Suppressor macrophage treated with lipopolysaccharide for 1 hour (primary cell): ENCODE data around the gene BCDIN3D.

Experiments
- DNase-seq, 3 donors: peaks; one replicate each; pipeline ENCODE4 v3.0.0-alpha.2; 2020 to 2022

The BCDIN3D gene

DNA sequence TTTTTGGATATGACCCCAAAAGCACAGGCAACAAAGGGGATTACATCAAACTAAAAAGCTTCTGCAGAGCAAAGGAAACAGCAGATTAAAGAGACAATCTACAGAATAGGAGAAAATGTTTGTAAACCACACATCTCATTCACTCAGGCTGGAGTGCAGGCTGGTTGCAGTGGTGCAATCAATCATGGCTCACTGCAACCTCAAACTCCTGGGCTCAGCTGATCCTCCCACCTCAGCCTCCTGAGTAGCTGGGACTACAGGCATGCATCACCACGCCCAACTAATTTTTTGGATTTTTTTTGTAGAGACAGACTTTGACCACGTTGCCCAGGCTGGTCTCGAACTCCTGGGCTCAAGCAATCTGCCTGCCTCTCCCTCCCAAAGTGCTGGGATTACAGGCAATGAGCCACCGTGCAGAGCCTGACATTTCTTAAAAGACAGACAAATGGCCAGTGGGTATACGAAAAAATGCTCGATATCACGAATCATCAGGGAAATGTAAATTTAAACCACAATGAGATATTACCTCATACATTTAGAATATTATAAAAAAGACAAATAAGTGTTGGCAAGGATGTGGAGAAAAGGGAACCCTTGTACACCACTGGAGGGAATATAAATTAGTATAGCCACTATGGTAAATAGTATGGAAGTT, 24.5 kb downstream of the BCDIN3D start:
- no peak for DNase-seq

DNA sequence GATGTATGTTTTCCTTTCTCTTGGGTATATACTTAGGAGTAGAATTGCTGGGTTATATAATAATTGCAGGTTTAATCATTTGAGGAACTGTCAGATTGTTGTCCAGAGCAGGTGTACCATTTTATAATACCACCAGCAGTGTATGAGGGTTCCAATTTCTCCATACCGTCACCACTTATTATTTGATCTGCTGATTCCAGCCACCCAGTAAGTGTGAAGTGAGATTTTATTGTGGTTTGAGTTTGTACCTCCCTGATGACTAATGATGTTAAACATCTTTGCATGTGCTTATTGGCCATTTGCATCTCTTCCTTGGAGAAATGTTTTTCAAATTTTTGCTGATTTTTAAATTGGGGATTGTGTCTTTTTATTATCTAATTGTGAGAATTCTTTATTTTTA, 29.8 kb downstream of the BCDIN3D start:
- DNase-seq = no peak

DNA sequence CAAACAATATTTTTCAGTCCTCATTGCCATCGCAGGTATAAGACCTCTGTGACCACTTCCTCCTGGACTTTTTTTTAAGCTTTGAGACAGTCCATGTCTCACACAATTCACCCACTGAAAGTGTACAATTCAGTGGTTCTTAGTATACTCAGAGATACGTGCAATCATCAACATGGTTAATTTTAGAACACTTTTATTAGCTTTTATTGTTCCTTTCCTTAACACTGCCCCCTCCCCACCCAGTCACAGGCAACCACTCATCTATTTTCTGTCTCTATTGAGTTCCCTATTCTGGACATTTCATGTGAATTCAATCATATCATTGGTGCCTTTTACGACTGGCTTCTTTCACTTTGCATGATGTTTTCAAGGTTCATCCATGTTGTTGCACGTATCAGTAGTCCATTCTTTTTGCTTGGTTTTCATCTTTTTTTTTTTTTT, 30.9 kb downstream of the BCDIN3D start:
- DNase-seq = no peak

DNA sequence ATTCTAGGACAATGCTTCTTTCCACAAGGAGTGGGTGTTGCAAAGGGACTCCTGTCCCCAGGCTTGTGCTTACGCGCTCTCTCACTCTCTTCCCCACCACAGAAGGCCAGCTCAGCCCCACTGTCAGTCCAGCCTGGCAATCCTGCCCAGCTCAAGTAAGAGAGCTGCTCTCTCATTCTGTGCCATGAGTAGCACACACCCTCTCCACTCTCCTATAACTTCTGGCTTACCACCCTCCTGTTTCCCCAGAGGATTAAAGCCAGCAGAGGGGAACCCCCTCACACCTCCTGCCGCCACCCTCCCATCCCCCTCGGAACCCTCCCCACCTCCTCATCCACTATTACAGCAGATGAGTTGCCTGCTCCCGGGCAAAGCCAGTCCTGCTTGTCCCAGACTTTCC, 31.8 kb downstream of the BCDIN3D start:
- DNase-seq = no peak

DNA sequence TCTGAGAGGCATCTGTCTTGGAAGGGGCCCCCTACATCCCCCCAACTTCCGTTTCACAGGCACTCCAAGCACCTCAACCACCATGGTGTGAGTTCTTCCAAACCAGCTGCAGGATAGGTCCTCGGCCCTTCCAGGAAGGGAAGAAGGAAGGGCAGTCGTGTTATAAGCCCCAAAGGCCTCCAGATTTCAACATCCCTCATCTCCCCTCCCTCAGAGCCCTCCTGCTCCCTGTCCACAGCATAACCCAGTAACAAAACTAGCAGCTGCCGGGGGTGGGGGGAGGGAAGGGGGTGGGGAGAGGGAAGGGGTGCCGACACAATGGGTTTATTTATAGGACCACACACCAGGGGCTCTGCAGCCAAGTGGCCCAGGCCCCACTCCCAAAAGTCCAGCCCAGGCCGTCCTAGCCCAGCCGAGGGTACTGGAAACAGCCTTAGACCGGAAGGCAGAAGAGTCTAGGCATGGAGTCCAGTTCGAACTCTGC, 33.0 kb downstream of the BCDIN3D start:
- no peak for DNase-seq

DNA sequence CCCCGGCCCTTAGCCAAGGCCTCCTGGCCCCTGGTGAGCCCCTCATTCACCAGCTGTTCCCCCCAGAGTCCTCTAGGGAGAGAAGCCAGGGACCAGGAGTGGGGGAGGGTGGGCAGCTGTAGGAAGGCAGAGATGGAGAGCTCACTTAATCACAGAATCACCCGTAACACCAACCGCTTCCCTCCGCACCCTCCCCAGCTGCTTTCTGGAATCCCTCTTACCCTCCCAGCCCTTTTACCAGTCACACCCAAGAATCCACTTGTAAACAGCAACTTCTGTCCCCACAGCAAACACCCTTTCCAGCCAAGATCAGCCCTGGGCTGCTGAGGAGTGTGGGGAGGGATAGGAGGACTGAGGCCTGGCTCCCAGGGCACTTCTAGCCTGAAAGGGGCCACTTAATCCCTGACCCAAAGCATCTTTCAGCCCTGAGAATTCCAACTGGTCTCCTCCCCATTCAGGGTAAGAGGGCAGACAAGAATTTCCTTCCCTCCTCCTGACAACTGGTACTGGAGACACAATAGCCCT, 33.5 kb downstream of the BCDIN3D start:
- no peak for DNase-seq

DNA sequence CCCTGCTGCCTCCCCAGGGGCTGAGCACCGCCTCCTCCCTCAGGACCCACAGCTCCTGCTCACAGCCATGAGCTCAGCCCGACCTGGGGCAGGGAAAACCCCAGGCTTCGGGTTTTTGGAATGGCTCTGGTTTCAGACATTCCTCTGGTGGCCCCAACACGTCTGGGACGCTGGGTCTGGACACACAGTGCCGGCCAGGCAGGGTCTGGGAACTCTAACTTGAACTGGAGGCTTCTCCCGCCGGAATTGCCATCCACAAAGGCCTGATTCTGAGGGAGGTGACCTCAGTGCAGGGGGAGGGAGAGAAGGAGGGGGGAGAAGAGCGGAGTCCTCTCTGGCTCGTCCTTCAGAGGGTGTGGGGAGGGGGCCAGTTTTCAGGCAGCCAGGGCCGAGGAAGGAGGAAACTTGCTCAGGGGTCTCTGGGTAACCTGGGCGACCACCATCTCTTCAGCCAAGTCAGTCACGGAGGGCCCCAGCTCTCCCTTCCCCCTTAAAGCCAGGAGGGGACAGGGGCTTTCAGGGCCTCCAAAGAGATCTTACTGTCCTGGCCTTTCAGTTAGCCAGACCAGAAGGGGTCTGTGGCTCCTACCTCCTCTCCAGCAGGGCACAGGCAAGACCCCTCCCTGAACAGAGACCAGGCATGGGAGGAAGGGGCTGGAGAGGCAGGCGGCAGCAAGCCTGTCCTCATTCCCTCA, 34.1 kb downstream of the BCDIN3D start:
- no peak for DNase-seq

DNA sequence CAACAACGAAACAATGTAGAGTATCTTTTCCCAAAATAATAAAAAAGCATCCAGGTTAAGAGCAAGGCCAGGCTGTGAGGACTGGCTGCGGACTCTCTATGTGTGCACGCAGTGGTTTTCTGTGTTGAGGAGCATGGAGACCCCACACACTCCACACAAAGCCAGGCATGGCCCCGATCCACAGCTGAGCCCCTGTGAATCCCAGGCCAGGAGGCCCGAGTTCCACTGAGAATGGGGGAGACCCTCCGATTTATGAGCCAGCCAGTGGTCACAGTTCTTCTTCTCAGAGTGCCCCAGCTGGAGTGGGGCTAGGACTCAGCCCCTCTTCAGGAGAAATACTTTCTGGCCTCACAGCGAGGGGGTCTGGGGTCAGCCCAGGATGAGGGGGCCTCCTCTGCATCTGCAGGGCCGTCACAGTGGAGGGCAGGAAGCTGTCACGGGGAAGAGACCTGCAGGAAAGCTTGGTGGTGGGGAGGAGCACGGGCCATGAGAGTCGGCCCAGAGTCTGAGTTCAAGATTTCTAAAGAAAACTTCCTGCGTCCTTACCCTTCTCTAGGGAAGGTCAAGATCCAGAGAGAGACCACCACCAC, 34.8 kb downstream of the BCDIN3D start:
- DNase-seq = no peak

DNA sequence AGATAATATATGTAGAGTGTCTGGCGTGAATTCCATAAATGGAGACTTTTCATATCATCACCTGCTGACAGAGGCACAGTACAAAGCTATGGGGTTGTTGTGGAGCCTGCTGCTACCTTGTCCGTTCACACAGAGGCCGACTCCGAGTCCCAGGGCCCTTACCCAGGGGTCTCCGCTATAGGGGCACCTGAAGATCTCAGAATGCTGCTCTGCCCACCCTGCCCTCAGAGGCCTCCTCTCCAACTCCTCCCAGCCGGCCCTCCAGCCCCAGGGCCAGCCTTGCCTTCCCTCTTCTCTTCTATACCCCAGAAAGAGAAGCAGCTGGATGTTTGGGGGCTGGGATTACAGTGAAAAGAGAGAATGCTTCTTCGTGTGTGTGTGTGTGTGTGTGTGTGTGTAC, 36.0 kb downstream of the BCDIN3D start:
- DNase-seq = no peak

DNA sequence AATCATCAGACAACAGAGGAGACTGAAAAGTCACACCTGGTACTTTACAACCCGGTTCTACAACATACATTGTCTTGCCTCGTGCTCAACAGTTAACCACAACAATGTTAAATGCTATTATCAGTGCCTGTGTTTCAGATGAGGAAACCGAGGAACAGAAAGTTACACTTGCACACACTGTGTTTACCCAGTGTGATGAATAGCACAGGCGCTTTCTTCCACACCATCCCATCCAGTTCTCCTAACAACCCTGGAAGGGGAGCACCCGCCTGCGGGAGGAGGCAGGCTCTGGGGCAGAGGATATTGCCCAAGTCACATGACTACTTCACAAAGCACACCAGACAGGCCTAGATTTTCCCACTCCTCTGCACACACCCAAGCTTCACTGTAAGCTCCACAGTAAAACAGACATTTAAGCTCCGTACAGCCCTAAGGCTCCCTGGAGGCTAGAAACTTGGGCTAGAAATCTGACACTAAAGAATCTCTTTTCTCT, 36.5 kb downstream of the BCDIN3D start:
- no peak for DNase-seq

DNA sequence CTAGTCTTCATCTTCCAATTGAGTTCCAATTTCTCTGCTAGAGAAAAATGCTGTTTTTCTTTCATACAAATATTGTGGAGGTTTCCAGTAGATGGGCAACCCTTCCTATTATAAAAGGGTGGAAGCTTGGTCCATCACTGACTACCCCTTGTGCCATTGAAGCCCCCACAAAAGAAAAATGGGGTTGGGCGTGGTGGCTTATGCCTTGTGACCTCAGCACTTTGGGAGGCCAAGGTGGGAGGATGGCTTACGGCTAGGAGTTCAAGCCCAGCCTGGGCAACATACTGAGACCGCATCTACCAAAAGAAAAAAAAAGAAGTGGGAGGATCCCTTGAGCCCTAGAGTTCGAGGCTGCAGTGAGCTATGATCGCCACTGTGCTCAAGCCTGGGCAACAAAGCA, 37.5 kb downstream of the BCDIN3D start:
- DNase-seq = no peak

DNA sequence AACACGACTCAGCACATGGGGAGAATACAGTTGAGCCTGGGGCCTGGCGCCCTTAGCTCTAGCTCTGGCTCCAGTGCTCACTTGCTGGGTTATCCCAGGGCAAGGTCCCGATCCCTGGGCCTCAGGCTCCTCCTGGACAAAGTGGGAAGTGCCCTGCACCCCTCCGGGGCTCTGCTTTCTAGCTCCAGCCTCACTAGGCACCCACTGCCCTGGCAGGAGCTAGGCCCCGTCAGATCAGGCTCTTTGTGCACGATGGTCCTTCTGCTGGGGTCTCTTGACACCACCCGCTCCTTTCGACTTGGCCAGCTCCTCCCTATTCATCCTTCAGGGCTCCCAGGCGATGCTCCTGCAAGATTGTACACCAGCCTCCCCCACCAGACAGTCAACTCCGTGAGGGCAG, 38.1 kb downstream of the BCDIN3D start:
- DNase-seq = no peak

DNA sequence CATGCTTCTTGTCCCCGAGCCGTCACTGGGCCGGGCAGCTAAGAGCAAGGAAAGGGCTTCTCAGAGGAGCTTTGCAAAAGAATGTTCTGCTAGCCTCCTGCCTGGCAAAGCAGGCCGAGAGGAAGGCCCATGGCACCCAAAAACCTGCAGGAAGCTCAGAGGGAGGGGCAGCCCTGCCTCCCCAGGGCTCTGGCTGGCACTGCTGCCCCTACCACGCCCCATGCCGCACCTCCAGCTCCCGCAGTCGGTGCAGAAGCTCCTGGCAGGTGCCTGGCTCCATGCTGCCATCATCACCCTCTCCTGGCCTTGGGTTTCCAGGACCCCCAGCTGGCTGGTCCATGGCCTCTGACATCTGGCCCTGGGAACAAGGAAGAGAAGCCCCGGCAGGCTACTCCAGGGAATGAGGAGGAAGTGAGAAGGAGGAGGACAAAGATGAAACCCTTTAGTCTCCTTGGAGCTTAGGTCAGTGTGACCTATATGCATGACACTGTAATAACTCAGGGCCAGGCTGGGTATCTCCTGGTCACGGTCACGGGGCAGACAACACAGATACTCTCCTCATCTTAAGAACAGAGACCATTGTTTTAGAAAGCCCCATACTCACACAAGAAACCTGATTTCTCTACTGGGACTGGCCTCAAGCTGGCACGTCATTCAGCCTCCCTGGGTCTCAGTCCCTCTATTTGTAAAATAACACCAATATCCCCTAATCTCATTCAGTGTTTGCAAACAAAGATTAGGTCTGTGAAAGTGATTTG, 39.0 kb downstream of the BCDIN3D start:
- DNase-seq = no peak

DNA sequence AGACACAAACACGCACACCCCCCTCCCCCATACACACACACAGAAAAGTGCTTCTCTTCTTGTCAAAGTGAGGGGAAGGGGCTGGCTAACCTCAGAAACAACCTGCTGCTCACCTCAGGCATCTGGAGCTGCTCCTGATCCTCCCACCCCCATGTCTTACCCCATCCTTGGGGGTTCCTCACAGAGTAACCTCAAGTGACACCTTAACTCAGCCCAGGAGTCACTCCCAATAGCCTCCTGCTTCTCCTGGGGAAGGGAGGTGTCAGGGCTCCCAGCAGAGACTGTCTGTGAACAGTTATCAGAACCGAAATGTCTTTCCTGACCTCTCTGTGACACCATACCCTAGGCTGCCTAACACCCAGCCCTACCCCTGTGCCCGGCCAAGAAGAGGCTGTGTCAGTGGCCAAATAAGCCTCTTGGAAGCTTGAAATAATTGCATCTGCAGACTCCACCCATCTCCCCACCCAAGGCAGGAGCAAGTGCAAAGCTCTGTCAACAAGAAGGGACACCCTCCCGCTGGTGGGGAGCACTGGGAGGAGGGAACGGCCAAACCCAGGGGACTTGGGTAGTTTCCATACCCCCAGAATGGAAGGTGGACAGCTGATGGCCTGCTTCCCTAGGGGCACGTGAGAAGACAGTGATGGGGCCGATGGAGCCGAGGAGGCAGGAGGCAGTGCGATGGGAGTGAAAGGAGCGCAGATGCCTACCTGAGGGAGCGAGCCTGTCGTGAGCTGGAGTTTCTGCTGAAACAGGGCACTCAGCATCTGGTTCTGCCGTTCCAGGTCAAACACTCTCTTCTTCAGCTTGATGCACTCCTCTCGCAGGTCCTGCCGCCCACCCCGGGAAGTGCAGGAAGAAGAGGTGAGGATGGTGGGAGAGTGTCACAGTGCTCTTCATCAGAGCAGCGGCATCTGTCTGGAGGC, 41.5 kb downstream of the BCDIN3D start:
- DNase-seq = no peak

DNA sequence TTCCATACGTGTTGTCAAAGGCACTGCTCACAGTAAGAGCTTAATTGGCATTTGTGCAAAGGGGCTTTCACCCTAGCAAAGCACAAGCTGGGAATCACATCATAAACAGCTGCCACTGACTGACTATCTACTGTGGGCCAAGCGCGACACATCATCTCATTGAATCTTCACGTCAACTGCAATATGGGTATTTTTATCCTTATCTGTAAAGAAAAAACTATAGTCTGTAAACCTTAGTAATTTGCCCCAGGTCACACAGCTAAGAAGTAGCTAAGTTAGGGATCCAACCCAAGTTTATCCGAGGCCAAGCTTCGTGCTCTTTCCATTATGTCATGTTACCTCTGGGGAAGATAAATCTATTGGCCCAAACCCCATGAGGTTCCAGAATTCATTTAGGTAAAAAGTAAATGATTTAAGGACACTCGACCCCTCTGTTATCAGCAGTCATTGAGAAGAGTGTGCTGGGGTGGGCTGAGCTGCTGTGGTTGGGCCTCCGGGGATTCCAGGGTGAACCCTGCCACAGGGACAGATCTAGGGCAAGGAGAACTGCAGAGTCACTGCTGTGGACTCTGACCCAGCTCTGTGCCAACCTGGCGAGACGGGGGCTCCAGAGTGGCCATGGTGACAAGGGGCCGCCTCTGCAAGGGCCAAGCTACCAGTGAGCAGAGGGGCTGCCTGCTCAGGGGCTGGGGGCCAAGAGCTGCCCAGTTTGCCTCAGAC, 42.3 kb downstream of the BCDIN3D start:
- no peak for DNase-seq

DNA sequence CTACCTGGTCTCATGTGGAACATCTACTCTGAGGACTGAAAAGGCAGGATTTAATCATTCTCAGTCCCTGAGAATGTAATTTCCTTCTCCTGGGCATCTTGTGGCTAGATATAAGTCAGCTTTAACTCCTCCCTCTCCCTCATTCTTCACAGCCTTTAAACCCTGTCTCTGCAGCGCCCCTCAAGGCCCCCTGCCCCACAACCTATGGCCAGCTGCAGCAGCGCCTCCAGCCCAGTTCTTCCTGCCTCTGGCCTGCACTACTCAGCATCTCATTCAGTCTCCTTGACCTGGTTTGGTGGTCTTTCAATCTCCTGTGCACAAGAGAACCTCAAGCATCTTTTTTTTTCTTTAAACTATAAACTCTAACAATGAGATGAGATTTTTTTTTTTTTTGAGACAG, 44.0 kb downstream of the BCDIN3D start:
- no peak for DNase-seq

DNA sequence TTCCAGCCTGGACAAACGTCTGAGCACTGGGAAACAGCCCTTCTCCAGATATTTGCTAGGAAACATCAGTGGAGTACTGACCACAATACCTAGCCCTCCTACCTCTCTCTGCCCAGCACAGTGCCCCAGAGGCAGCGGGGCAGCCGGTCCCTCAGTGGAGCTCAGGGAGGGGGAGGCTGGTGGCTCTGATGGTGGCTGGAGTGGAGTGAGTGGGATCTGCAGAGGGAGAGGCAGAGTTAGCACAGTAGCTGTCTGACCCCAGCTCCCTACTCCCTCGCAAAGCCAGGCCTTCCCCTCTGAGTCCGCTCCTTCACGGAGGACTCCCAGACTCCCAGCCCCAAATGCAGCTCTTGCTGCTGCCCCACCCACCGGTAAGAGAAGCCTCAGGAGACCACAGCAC, 44.7 kb downstream of the BCDIN3D start:
- no peak for DNase-seq

DNA sequence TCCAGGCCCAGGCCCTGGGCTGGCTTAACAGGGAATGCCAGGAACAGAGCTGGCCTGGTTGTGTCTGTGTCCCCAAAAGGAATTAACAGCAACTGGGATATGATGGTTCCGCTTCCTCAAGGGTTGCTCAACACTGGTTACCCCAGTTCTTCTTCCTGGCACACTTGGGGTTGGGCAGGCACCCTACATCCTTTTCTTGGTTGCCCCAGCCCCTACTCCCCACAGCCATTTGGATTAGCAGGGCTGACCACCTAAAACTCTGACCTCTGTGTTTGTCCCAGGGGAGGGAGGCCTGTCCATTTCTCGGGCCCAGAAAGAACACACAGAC, 45.5 kb downstream of the BCDIN3D start:
- DNase-seq = peak; percentile 37 to 57 (median 37)

DNA sequence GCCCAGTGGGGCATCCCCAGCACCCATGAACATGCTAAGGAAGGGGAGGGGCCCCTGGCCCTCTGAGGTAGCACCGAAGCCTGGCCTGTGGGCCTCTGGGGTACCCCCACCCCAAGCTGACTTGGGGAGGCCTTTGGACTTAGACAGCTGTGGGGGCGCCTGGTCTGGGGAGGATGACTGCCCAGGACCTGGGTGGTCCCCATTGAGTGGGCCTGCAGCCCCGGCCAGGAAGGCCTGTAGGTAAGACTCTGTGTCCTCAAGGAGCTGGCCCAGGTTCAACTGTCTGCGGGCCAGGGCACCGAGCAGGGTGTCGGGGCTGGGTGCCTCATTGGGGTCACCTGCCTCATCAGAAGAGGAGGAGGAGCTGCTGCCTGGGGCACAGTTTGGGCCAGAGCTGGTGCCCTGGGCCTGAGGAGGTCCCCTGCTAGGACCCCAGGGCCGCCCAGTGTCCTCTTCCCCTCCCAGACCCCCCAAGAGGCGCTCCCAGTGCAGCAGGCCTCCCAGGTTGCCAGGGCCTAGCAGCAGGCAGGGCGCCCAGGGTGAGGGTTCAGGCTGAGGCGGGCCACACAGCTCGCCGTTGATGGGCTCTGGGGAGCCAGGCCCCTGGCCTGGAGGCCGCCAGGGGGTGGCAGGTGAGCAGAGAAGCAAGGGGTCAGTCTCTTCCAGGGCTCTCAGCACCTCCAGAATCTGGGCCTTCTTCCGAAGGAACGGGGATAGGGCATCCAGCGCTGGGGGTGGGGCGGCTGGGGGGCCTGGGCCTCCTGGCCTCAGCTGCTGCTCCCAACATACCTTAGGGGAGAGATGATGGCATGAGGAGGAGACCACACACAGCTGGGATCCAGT, 46.1 kb downstream of the BCDIN3D start:
- DNase-seq = no peak

DNA sequence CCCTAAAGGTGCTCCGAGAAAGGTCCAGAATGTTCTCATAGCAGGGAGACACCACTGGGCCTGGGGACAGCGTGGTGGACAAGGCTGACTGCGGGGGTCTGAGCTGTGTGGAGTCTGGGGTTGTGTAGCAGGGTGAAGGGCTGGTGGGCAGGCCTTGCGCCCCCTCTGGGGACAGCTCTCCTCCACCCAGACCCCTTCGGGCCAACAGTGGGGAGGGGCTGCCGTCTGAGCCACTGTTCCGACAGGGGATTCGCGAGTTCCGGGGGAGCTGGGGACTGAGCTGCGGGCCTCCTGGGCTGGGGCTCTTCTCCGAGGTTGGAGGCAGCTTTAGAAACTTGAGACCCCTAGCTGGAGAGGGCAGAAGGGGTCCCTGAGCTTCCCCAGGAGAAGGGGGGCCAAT, 46.8 kb downstream of the BCDIN3D start:
- DNase-seq = no peak
